ENCODE measurements around the gene NLRP8.

The NLRP8 gene

DNA sequence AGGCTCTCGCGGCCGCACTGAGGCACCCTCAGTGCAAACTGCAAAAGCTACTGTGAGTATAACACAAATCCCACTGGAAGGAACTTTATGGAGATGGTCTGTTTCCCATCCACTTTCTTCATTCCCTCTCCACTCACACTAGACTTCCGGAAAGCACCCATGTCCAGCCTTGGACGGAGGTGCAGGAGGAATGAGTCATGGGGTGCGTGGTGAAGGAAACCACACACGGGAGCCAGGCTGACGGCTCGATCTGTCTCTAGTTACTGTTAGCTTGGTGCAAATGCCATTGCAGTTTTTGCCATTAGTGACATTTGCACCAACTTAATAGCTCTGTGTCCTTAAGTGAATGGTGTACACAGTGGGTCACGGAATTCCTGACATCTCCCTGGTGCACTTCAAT is 14.6 kb downstream of the NLRP8 start:
- H3K4me3 ChIP-seq (replicated peaks; ENCODE audit: low read depth, low read length), result no peak overlapping the region
- DNase-seq (ENCODE audit: low read depth), result no peak
- TF ChIP-seq, protein P1, sequence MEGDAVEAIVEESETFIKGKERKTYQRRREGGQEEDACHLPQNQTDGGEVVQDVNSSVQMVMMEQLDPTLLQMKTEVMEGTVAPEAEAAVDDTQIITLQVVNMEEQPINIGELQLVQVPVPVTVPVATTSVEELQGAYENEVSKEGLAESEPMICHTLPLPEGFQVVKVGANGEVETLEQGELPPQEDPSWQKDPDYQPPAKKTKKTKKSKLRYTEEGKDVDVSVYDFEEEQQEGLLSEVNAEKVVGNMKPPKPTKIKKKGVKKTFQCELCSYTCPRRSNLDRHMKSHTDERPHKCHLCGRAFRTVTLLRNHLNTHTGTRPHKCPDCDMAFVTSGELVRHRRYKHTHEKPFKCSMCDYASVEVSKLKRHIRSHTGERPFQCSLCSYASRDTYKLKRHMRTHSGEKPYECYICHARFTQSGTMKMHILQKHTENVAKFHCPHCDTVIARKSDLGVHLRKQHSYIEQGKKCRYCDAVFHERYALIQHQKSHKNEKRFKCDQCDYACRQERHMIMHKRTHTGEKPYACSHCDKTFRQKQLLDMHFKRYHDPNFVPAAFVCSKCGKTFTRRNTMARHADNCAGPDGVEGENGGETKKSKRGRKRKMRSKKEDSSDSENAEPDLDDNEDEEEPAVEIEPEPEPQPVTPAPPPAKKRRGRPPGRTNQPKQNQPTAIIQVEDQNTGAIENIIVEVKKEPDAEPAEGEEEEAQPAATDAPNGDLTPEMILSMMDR (IDR thresholded peaks at IDR 0.05; ENCODE audit: low read length, missing control alignments), result no peak

GRCh38 chr19:55973982-55974381 is 26.4 kb downstream of the NLRP8 start:
- H3K4me3 ChIP-seq (replicated peaks; ENCODE audit: low read depth, low read length), result no peak overlapping the region
- TF ChIP-seq, protein P1 (IDR thresholded peaks at IDR 0.05; ENCODE audit: low read length, missing control alignments), result no peak
- no peak for DNase-seq (ENCODE audit: low read depth)

DNA sequence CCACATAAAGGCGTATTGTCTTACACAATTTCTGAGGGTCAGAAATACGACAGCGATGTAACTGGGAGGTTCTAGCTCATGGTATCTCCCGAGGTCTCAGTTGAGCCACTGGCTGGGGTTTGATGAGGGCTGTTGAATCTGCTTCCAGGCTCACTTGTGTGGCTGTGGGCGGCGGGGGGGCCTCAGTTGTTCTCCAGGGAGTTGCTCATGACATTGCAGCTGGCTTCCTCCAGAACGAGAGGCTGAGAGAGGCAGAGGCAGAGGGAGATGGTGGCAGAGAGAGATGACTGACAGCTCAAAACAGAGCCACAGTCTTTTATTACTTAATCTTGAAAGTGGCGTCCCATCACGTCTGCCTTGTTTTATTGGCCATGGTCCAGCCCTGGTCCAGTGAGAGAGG is 32.8 kb downstream of the NLRP8 start:
- no peak for DNase-seq (ENCODE audit: low read depth)
- TF ChIP-seq, protein P1 (IDR thresholded peaks at IDR 0.05; ENCODE audit: low read length, missing control alignments), result no peak
- H3K4me3 ChIP-seq (replicated peaks; ENCODE audit: low read depth, low read length), result no peak overlapping the region

- TF ChIP-seq, protein P1 (IDR thresholded peaks at IDR 0.05; ENCODE audit: low read length, missing control alignments), result no peak
- no peak for DNase-seq (ENCODE audit: low read depth)
- no peak overlapping the region for H3K4me3 ChIP-seq (replicated peaks; ENCODE audit: low read depth, low read length)
Observed at GRCh38 chr19:55985254-55985653, 37.6 kb downstream of the NLRP8 start.

DNA sequence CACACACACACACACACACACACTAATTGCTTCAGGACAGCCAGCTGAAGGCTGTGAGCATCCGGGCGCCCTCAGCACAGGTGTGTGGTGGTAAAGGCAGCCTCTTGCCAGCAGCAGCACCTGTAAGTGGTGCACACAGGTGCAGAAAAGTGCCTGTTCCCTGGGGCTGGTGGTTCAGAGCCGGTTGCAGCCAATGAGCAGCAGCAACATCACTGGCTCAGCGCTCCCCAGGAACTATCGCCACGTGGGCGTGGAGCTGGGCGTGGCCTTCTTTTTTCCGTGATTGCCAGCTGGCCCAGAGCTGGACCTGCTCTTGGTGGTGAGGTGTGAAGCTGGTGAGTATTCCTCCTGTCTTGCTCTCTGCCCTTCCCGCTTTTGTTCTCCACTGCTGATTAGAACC is 38.9 kb downstream of the NLRP8 start, which contains the start of gene NLRP5:
Gene NLRP5 (plus strand): TSS at position 289 of the 400 bp plus-strand sequence.
- no peak within 1 kb of the TSS for H3K4me3 ChIP-seq (replicated peaks; ENCODE audit: low read depth, low read length)
- DNase-seq (ENCODE audit: low read depth), result no peak
- TF ChIP-seq, protein P1 (IDR thresholded peaks at IDR 0.05; ENCODE audit: low read length, missing control alignments), result no peak

GRCh38 chr19:55990831-55991230 is 43.2 kb downstream of the NLRP8 start:
- H3K4me3 ChIP-seq (replicated peaks; ENCODE audit: low read depth, low read length), result no peak overlapping the region
- no peak for DNase-seq (ENCODE audit: low read depth)
- TF ChIP-seq, protein P1 (IDR thresholded peaks at IDR 0.05; ENCODE audit: low read length, missing control alignments), result no peak

DNA sequence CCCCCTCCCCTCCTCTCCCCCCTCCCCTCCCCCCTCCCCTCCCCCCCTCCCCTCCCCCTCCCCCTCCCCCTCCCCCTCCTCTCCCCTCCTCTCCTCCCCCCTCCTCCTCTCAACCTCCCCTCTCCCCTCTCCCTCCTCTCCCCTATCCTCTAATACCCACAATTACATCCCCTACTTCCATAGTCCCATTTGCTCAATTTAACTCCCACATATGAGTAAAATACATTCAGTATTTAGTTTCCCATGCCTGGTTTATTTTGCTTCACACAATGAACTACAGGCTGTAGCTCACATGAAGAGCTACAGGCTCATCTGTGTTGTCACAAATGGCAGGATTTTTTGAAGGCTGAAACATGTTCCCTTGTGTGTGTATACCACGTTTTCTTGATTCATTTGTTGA is 45.9 kb downstream of the NLRP8 start:
- TF ChIP-seq, protein P1 (IDR thresholded peaks at IDR 0.05; ENCODE audit: low read length, missing control alignments), result no peak
- H3K4me3 ChIP-seq (replicated peaks; ENCODE audit: low read depth, low read length), result no peak overlapping the region
- DNase-seq (ENCODE audit: low read depth), result no peak

All from fibroblast of pulmonary artery (primary cell).